IMR-90 (cell line): ENCODE measurements around the gene FRMPD4. TPM values are rescaled to one million over a fixed set of nuclear protein-coding genes. Genes with fewer than 3 reads are reported as not detected.

Experiments
- ATAC-seq: fragments of 200-7000 bp; cut with Tn5 transposase; 2 replicates; pipeline ENCODE4 v1.9.1; 2020; ENCODE audit warnings: low read depth, mild to moderate bottlenecking, moderate library complexity
- BruUV-seq: library from RNA; stranded (reverse); fragments of 400-500 nt; replicated peaks from 2 replicates; lab custom pipeline; 2021; lab: Mats Ljungman, UMichigan
- CTCF ChIA-PET: fragments of 300-600 bp; formaldehyde crosslinking; extraction: SDS; loops from one replicate; lab custom pipeline; 2021; ENCODE audit warnings: antibody characterized with exemption; lab: Yijun Ruan, JAX
- POLR2A ChIA-PET: fragments of 300-600 bp; sonication (Branson Sonifier 250); formaldehyde crosslinking; loops from one replicate; lab custom pipeline; 2022; ENCODE audit warnings: antibody characterized with exemption; ENCODE audit not compliant: unreplicated experiment; lab: Charles Lee
- DNase-seq: peaks from one replicate; pipeline ENCODE4 v3.0.0; 2013
- H2AFZ ChIP-seq: replicated peaks from 2 replicates; pipeline ENCODE3; 2013; ENCODE audit warnings: low read length, mild to moderate bottlenecking; ENCODE audit not compliant: poor library complexity
- H2AK5ac ChIP-seq: 2 replicates; pipeline ENCODE4 v1.6.1; 2013; ENCODE audit warnings: low read depth, low read length, inconsistent platforms
- H2AK9ac ChIP-seq: replicated peaks from 2 replicates; pipeline ENCODE3; 2013; ENCODE audit warnings: mild to moderate bottlenecking, low read depth, low read length, moderate library complexity; ENCODE audit not compliant: poor library complexity
- H2BK120ac ChIP-seq: 2 replicates; pipeline ENCODE4 v1.6.1; 2013; ENCODE audit warnings: low read depth, low read length, inconsistent platforms
- H2BK15ac ChIP-seq: 3 replicates; pipeline ENCODE4 v1.6.1; 2013; ENCODE audit warnings: low read depth, low read length, inconsistent platforms
- H2BK20ac ChIP-seq: 2 replicates; pipeline ENCODE4 v1.6.1; 2013; ENCODE audit warnings: low read depth, mild to moderate bottlenecking, inconsistent platforms, low read length, moderate library complexity
- H2BK5ac ChIP-seq: 2 replicates; pipeline ENCODE4 v1.6.1; 2013; ENCODE audit warnings: mild to moderate bottlenecking, low read depth, low read length, inconsistent platforms; ENCODE audit not compliant: poor library complexity, severe bottlenecking
- H3K14ac ChIP-seq: replicated peaks from 2 replicates; pipeline ENCODE4 v1.6.1; 2013; ENCODE audit warnings: low read depth, low read length, inconsistent platforms
- H3K18ac ChIP-seq: 2 replicates; pipeline ENCODE4 v1.6.1; 2013; ENCODE audit warnings: low read depth, low read length, control low read depth
- H3K23ac ChIP-seq: 2 replicates; pipeline ENCODE4 v1.6.1; 2013; ENCODE audit warnings: low read depth, low read length, inconsistent platforms
- H3K27ac ChIP-seq: 2 replicates; pipeline ENCODE4 v1.5.1; 2013; ENCODE audit warnings: mild to moderate bottlenecking, control low read depth, low read length; ENCODE audit not compliant: insufficient read depth
- H3K27me3 ChIP-seq: 2 replicates; pipeline ENCODE4 v1.6.1; 2013; ENCODE audit warnings: low read length; ENCODE audit not compliant: control insufficient read depth, insufficient read depth
- H3K36me3 ChIP-seq: 2 replicates; pipeline ENCODE4 v1.6.1; 2013; ENCODE audit warnings: low read length, mixed read lengths; ENCODE audit not compliant: control insufficient read depth, insufficient read depth
- H3K4ac ChIP-seq: 2 replicates; pipeline ENCODE4 v1.6.1; 2013; ENCODE audit warnings: low read depth, low read length, inconsistent platforms
- H3K4me1 ChIP-seq: 2 replicates; pipeline ENCODE4 v1.6.1; 2013; ENCODE audit warnings: low read length, mixed read lengths; ENCODE audit not compliant: control insufficient read depth, insufficient read depth
- H3K4me2 ChIP-seq: 2 replicates; pipeline ENCODE4 v1.6.1; 2013; ENCODE audit warnings: low read depth, mild to moderate bottlenecking, control low read depth, low read length, moderate library complexity
- H3K4me3 ChIP-seq: 2 replicates; pipeline ENCODE4 v1.5.1; 2013; ENCODE audit warnings: low read depth, mild to moderate bottlenecking, control low read depth, low read length, moderate library complexity; ENCODE audit not compliant: insufficient read depth
- H3K56ac ChIP-seq: 2 replicates; pipeline ENCODE4 v1.6.1; 2013; ENCODE audit warnings: low read length, inconsistent platforms; ENCODE audit not compliant: insufficient read depth; ENCODE audit errors: extremely low read depth
- H3K79me1 ChIP-seq, 2 experiments: 2 replicates each; pipeline ENCODE4 v1.6.1; 2013; ENCODE audit warnings: low read length in 2 of 2, inconsistent platforms in 1 of 2, low read depth in 1 of 2
- H3K9ac ChIP-seq: 2 replicates; pipeline ENCODE4 v1.6.1; 2013; ENCODE audit warnings: low read depth, low read length, control low read depth
- H3K9me1 ChIP-seq: 2 replicates; pipeline ENCODE4 v1.6.1; 2013; ENCODE audit warnings: low read length, inconsistent platforms; ENCODE audit not compliant: insufficient read depth
- H3K9me3 ChIP-seq: 2 replicates; pipeline ENCODE4 v1.6.1; 2013; ENCODE audit warnings: low read length; ENCODE audit not compliant: control insufficient read depth, insufficient read depth
- H4K20me1 ChIP-seq: 2 replicates; pipeline ENCODE4 v1.6.1; 2013; ENCODE audit warnings: low read length, inconsistent platforms; ENCODE audit not compliant: insufficient read depth
- H4K5ac ChIP-seq: 2 replicates; pipeline ENCODE4 v1.6.1; 2013; ENCODE audit warnings: mild to moderate bottlenecking, low read depth, low read length, control low read depth
- H4K8ac ChIP-seq, 2 experiments: 2 replicates each; pipeline ENCODE4 v1.6.1; 2013; ENCODE audit warnings: low read depth in 2 of 2, low read length in 2 of 2, control low read depth in 1 of 2, inconsistent platforms in 1 of 2
- H4K91ac ChIP-seq: 2 replicates; pipeline ENCODE4 v1.6.1; 2013; ENCODE audit warnings: low read depth, low read length, inconsistent platforms; ENCODE audit not compliant: insufficient read depth
- BHLHE40 ChIP-seq: fragments of 150-350 bp; IDR thresholded peaks from 2 replicates; pipeline ENCODE4 v1.6.1; 2016; ENCODE audit warnings: mild to moderate bottlenecking, low read depth, low read length
- CEBPB ChIP-seq: IDR thresholded peaks from 2 replicates; pipeline ENCODE4 v1.6.1; 2012; ENCODE audit warnings: low read depth, low read length, improper control_type of control experiment
- CHD1 ChIP-seq: IDR thresholded peaks from 2 replicates; pipeline ENCODE4 v1.6.1; 2012; ENCODE audit warnings: low read depth, low read length, improper control_type of control experiment
- FOS ChIP-seq: fragments of 150-350 bp; IDR thresholded peaks from 2 replicates; pipeline ENCODE4 v1.6.1; 2016; ENCODE audit warnings: low read depth, low read length
- MAFK ChIP-seq: IDR thresholded peaks from 2 replicates; pipeline ENCODE4 v1.6.1; 2012; ENCODE audit warnings: low read depth, low read length, improper control_type of control experiment
- MAZ ChIP-seq: IDR thresholded peaks from 2 replicates; pipeline ENCODE4 v1.6.1; 2012; ENCODE audit warnings: low read depth, mild to moderate bottlenecking, low read length, improper control_type of control experiment, moderate library complexity, borderline replicate concordance
- MXI1 ChIP-seq: IDR thresholded peaks from 2 replicates; pipeline ENCODE4 v1.6.1; 2012; ENCODE audit warnings: low read depth, mild to moderate bottlenecking, low read length, moderate library complexity, borderline replicate concordance
- NFE2L2 ChIP-seq: fragments of 150-350 bp; IDR thresholded peaks from 2 replicates; pipeline ENCODE4 v1.6.1; 2016; ENCODE audit warnings: low read depth, mild to moderate bottlenecking, low read length
- POLR2A ChIP-seq: IDR thresholded peaks from 2 replicates; pipeline ENCODE4 v1.6.1; 2012; ENCODE audit warnings: mild to moderate bottlenecking, low read depth, low read length
- RAD21 ChIP-seq: IDR thresholded peaks from 2 replicates; pipeline ENCODE4 v1.6.1; 2012; ENCODE audit warnings: low read length, improper control_type of control experiment
- RCOR1 ChIP-seq: IDR thresholded peaks from 2 replicates; pipeline ENCODE4 v1.6.1; 2012; ENCODE audit warnings: mild to moderate bottlenecking, low read length, improper control_type of control experiment; ENCODE audit not compliant: insufficient replicate concordance
- RFX5 ChIP-seq: IDR thresholded peaks from 2 replicates; pipeline ENCODE4 v1.8.0; 2012; ENCODE audit warnings: low read depth, mild to moderate bottlenecking, low read length, moderate library complexity
- SMC3 ChIP-seq: fragments of 150-350 bp; IDR thresholded peaks from 2 replicates; pipeline ENCODE4 v1.6.1; 2016; ENCODE audit warnings: low read depth, mild to moderate bottlenecking, antibody characterized with exemption, low read length, moderate library complexity
- WGBS, 2 experiments: methylation state at CpG; one replicate each; pipeline versions ENCODE4 v1.1.5 to v1.1.7; 2013; ENCODE audit warnings: missing lambda C conversion rate in 2 of 2; ENCODE audit not compliant: insufficient read length in 1 of 2; ENCODE audit errors: extremely low coverage in 2 of 2; 5-methylcytosine and 5-hydroxymethylcytosine counted together
- dilution Hi-C: fragments of 300-500 bp; cut with HindIII; formaldehyde crosslinking; loops from one replicate; pipeline ENCODE4 v1.14.3; 2018; ENCODE audit warnings: low sequenced_read_pairs; ENCODE audit not compliant: unreplicated experiment
- in situ Hi-C: fragments of 300-500 bp; cut with MboI; formaldehyde crosslinking; loops from 3 replicates; pipeline ENCODE4 v1.14.3; 2019; ENCODE audit warnings: low sequenced_read_pairs, inconsistent platforms, mixed read lengths
- intact Hi-C: fragments of 100-400 bp; cut with micrococcal nuclease; formaldehyde crosslinking; loops from 2 replicates; pipeline ENCODE4 v1.10.0; 2022
- polyA plus RNA-seq, 3 experiments: library from polyadenylated mRNA; depleted of rRNA; stranded (reverse); fragments of >200 nt; gene quantifications; 2 replicates each; pipeline ENCODE4 v1.2.3, GENCODE V29; 2012; ENCODE audit warnings: low replicate concordance in 1 of 3
- total RNA-seq: library from RNA; depleted of rRNA; stranded (reverse); fragments of >200 nt; gene quantifications from 2 replicates; pipeline ENCODE4 v1.2.3, GENCODE V29; 2012
- TF ChIP-seq, protein P1 (sequence below): fragments of 150-350 bp; IDR thresholded peaks from 2 replicates; pipeline ENCODE4 v1.6.1; 2016; ENCODE audit warnings: low read depth, mild to moderate bottlenecking, low read length, moderate library complexity, borderline replicate concordance
- TF ChIP-seq, protein P2 (sequence below): fragments of 150-350 bp; IDR thresholded peaks from 2 replicates; pipeline ENCODE4 v1.6.1; 2017; ENCODE audit warnings: mild to moderate bottlenecking, antibody characterized with exemption, low read length, low read depth
- TF ChIP-seq, protein P3 (sequence below): conservative IDR thresholded peaks from 2 replicates; pipeline ENCODE4 v1.5.1; 2012; ENCODE audit warnings: mild to moderate bottlenecking, low read depth, low read length, improper control_type of control experiment

FRMPD4 gene
- total and polyA plus RNA-seq, 2 of the 4 experiments (the other 2 are of a cell fraction) = 0.53 to 1.1 TPM

DNA sequence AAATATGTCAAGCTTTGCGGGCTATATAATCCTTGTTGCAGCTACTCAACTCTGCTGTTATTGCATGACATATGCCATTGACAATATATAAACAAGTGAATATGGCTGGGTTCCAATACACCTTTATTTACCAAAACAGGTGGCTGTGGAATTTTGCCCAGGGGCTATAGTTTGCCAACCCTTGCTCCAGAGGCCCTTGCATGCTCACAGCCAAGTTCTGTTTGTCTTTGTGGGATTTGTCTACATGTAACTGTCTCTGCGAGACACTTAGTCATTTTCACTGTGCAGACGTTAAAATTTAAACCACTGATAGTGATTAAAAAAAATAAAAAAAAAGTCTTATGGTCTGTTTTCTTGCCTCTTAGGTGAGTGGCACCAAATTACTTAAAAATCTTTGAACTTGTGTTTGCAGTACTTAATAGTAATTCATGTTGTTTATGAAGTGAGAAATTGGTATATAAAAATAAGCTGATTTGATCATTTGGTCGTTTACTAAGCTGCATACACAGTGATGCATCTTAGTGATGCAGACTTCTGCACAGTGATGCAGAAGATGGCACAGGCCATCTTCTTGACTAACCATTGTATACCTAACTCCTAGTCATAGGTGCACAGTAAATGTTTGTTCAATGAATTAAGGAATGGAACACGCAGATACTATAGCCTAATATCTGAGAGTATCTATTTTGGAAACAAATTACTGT lies 170.9 kb downstream of the FRMPD4 start:
- Histone ChIP-seq H4K20me1 (no peaks in the 10 kb centered on the region), H3K14ac (no peak overlapping the region), H2BK15ac (no peak overlapping the region), H3K23ac (no peak overlapping the region), H3K27ac (no peak overlapping the region), H3K18ac (no peak overlapping the region), H3K56ac (no peak overlapping the region), H3K4me2 (no peak overlapping the region; the same call in 1 of the 2 replicates), H3K9me3 (no peaks in the 10 kb centered on the region), H3K4me3 (no peak overlapping the region), H3K4me1 (0 out of 2 replicates have a peak, but pooled peaks cover 2% of the 10 kb centered on the region), H2AK9ac (no peak overlapping the region), H3K36me3 (no peaks in the 10 kb centered on the region), H3K9me1 (0 out of 2 replicates have a peak, but pooled peaks cover 4% of the 10 kb centered on the region), H4K8ac (no peak overlapping the region), H3K9ac (no peak overlapping the region), H2BK120ac (no peak overlapping the region), H4K5ac (no peak overlapping the region), H3K4ac (no peak overlapping the region), H3K27me3 (no peaks in the 10 kb centered on the region), H3K79me1 (no peaks in the 10 kb centered on the region), H2AFZ (no peak overlapping the region), H2BK5ac (no peak overlapping the region), H4K91ac (no peak overlapping the region), H2AK5ac (no peak overlapping the region), H2BK20ac (no peak overlapping the region)
- dilution Hi-C loops = no loop called here
- in situ Hi-C loops = no loop called here
- no peak for DNase-seq
- intact Hi-C loops = no loop called here
- BruUV-seq = no TSS peak
- WGBS, 2 experiments = no CpG with 5 or more reads among the region's 5 CpGs
- ChIA-PET CTCF (interaction anchor here (0.7 to 1.0 kb wide), 2 partner anchors 10 to 989 kb away, joined by 3 read pairs; no protein-coding TSS in a partner anchor), POLR2A (no interaction called here)
- no peak for TF ChIP-seq BHLHE40
- no peak for TF ChIP-seq FOS
- no peak for TF ChIP-seq RCOR1
- TF ChIP-seq POLR2A = no peak
- no peak for TF ChIP-seq CEBPB
- TF ChIP-seq MXI1 = no peak
- no peak for TF ChIP-seq MAFK
- TF ChIP-seq NFE2L2 = no peak
- no peak for TF ChIP-seq MAZ
- TF ChIP-seq CHD1 = no peak
- TF ChIP-seq RAD21 = no peak
- TF ChIP-seq, protein P1, sequence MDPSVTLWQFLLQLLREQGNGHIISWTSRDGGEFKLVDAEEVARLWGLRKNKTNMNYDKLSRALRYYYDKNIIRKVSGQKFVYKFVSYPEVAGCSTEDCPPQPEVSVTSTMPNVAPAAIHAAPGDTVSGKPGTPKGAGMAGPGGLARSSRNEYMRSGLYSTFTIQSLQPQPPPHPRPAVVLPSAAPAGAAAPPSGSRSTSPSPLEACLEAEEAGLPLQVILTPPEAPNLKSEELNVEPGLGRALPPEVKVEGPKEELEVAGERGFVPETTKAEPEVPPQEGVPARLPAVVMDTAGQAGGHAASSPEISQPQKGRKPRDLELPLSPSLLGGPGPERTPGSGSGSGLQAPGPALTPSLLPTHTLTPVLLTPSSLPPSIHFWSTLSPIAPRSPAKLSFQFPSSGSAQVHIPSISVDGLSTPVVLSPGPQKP = no peak
- TF ChIP-seq, protein P2, sequence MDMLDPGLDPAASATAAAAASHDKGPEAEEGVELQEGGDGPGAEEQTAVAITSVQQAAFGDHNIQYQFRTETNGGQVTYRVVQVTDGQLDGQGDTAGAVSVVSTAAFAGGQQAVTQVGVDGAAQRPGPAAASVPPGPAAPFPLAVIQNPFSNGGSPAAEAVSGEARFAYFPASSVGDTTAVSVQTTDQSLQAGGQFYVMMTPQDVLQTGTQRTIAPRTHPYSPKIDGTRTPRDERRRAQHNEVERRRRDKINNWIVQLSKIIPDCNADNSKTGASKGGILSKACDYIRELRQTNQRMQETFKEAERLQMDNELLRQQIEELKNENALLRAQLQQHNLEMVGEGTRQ = no peak
- TF ChIP-seq, protein P3, sequence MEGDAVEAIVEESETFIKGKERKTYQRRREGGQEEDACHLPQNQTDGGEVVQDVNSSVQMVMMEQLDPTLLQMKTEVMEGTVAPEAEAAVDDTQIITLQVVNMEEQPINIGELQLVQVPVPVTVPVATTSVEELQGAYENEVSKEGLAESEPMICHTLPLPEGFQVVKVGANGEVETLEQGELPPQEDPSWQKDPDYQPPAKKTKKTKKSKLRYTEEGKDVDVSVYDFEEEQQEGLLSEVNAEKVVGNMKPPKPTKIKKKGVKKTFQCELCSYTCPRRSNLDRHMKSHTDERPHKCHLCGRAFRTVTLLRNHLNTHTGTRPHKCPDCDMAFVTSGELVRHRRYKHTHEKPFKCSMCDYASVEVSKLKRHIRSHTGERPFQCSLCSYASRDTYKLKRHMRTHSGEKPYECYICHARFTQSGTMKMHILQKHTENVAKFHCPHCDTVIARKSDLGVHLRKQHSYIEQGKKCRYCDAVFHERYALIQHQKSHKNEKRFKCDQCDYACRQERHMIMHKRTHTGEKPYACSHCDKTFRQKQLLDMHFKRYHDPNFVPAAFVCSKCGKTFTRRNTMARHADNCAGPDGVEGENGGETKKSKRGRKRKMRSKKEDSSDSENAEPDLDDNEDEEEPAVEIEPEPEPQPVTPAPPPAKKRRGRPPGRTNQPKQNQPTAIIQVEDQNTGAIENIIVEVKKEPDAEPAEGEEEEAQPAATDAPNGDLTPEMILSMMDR = no peak
- no peak for TF ChIP-seq RFX5
- no peak for TF ChIP-seq SMC3
- ATAC-seq = no peak
